Suprapubic skin (tissue), 3 donors: ENCODE measurements around the gene HMGN3.

Source experiments
- CTCF ChIP-seq, 2 donors: fragments of 200-600 bp in 1 of 2; fragments of 450-650 bp in 1 of 2; sonication (generic) in 1 of 2; IDR thresholded peaks; one replicate each; pipeline ENCODE4 v1.5.1; 2016 to 2019; ENCODE audit warnings: antibody characterized with exemption in 2 of 2, mild to moderate bottlenecking in 1 of 2, moderate library complexity in 1 of 2
- EP300 ChIP-seq: sonication (generic); formaldehyde crosslinking; IDR thresholded peaks from one replicate; pipeline ENCODE4 v1.6.1; 2017; ENCODE audit warnings: antibody characterized with exemption
- POLR2A ChIP-seq, 2 donors: fragments of 450-650 bp; IDR thresholded peaks; one replicate each; pipeline ENCODE4 v1.6.1; 2017; ENCODE audit warnings: antibody characterized with exemption in 2 of 2, mild to moderate bottlenecking in 2 of 2, moderate library complexity in 2 of 2

GRCh38 chr6:79266051-79266450 is 31.6 kb upstream of the HMGN3 start:
- TF ChIP-seq POLR2A (IDR thresholded peaks at IDR 0.05) (no peak), CTCF (IDR thresholded peaks at IDR 0.05) (no peak), EP300 (no peak)
